HUES6 (cell line): Measurements from ENCODE around the gene TSPAN16.
"Not testable (repeated sequence)": the region's sequence is repeated elsewhere in the genome, so short reads cannot be mapped to it uniquely, and the experiment has no call there.

Experiments used
- H3K27ac ChIP-seq: 2 replicates; pipeline ENCODE4 v1.7.0; 2013; ENCODE audit warnings: low read depth, mild to moderate bottlenecking, low read length, inconsistent platforms
- H3K27me3 ChIP-seq: 2 replicates; pipeline ENCODE4 v1.6.1; 2013; ENCODE audit warnings: low read length; ENCODE audit not compliant: control insufficient read depth, insufficient read depth
- H3K36me3 ChIP-seq: 2 replicates; pipeline ENCODE4 v1.6.1; 2013; ENCODE audit warnings: low read length; ENCODE audit not compliant: control insufficient read depth, insufficient read depth
- H3K4me1 ChIP-seq: 2 replicates; pipeline ENCODE4 v1.6.1; 2013; ENCODE audit warnings: low read length; ENCODE audit not compliant: control insufficient read depth, insufficient read depth
- H3K4me3 ChIP-seq: 2 replicates; pipeline ENCODE4 v1.5.1; 2013; ENCODE audit warnings: low read depth, low read length
- H3K9ac ChIP-seq: one replicate; pipeline ENCODE4 v1.6.1; 2013; ENCODE audit warnings: mild to moderate bottlenecking, low read length
- H3K9me3 ChIP-seq: 2 replicates; pipeline ENCODE4 v1.6.1; 2013; ENCODE audit warnings: low read depth, low read length; ENCODE audit not compliant: control insufficient read depth, insufficient read depth

The TSPAN16 gene

GRCh38 chr19:11335449-11336146 lies 39.6 kb downstream of the TSPAN16 start:
- Histone ChIP-seq H3K4me3 (no peak overlapping the region), H3K36me3 (peaks cover 16% of the 10 kb centered on the region), H3K27me3 (no peaks in the 10 kb centered on the region), H3K4me1 (peaks cover 7% of the 10 kb centered on the region; the same call in 1 of the 2 replicates), H3K9me3 (no peaks in the 10 kb centered on the region), H3K27ac (no peak overlapping the region), H3K9ac (no peak overlapping the region)

GRCh38 chr19:11337080-11337479 lies 41.1 kb downstream of the TSPAN16 start:
- H3K4me3 ChIP-seq = no peak overlapping the region
- peaks cover 7% of the 10 kb centered on the region; the same call in 1 of the 2 replicates for H3K4me1 ChIP-seq
- no peak overlapping the region for H3K27ac ChIP-seq
- no peaks in the 10 kb centered on the region for H3K27me3 ChIP-seq
- peaks cover 21% of the 10 kb centered on the region for H3K36me3 ChIP-seq
- no peak overlapping the region for H3K9ac ChIP-seq
- H3K9me3 ChIP-seq = peaks cover 4% of the 10 kb centered on the region; the same call in 1 of the 2 replicates

- Histone ChIP-seq H3K4me1 (peaks cover 7% of the 10 kb centered on the region; the same call in 1 of the 2 replicates), H3K4me3 (no peak overlapping the region), H3K27me3 (no peaks in the 10 kb centered on the region), H3K27ac (no peak overlapping the region), H3K9me3 (peaks cover 4% of the 10 kb centered on the region; the same call in 1 of the 2 replicates), H3K9ac (no peak overlapping the region), H3K36me3 (peaks cover 27% of the 10 kb centered on the region)
Measured at GRCh38 chr19:11338121-11338520, 42.2 kb downstream of the TSPAN16 start.

GRCh38 chr19:11338569-11339253 lies 42.8 kb downstream of the TSPAN16 start:
- Histone ChIP-seq H3K27ac (no peak overlapping the region), H3K4me1 (peaks cover 7% of the 10 kb centered on the region; the same call in 1 of the 2 replicates), H3K36me3 (peaks cover 27% of the 10 kb centered on the region), H3K9ac (peak overlapping the region; percentile 55), H3K27me3 (no peaks in the 10 kb centered on the region), H3K4me3 (peak overlapping the region; percentile 79), H3K9me3 (peaks cover 4% of the 10 kb centered on the region; the same call in 1 of the 2 replicates)

DNA sequence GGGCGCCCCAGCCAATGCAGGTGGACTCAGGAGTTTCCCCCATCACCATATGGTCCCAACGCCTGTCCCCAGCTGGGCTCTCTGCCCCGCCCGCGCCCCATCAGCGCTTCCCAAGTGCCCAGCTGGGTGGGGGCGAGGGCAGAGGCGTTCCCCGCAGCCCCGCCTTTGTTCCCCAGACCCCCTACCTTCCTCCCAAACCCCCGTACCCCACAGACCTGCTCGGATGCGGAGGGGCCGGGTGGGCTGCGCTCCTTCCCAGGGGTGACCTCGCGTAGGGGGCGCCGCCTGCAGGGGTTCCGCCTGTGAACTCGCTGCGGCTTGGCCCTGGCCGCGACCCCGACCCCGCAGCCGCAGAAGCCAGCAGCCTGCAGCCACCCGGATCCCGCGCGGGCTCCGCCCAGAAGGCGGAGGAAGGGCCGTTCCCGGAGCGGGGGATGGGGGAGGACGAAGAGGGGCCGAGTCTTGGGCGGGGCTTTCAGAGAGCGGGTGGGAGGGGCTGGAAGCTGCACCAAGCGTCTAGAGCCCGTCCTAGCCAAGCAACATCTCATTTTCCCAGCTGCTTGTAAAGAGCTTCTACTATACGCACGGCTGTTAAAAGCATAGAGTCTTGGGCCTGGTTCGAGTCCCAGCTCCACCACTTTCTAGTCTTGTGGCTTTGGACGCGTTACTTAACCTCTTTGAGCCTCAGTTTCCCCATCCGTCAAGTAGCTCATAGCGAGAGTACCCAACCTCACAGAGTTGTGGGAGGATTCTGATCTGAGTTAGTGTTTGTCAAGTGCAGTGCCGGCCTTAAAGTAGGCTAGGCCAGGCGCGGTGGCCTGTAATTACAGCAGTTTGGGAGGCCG lies 43.5 kb downstream of the TSPAN16 start, which contains the start of gene RAB3D:
Gene RAB3D, minus strand, starts transcription at position 404 of the 845 bp plus-strand sequence. CDS start 2,258 bp downstream, outside the sequence.
- H3K27ac ChIP-seq = no peak within 1 kb of the TSS
- no peaks in the 10 kb centered on the region for H3K27me3 ChIP-seq
- peaks cover 25% of the 10 kb centered on the region for H3K36me3 ChIP-seq
- peaks cover 4% of the 10 kb centered on the region; the same call in 1 of the 2 replicates for H3K9me3 ChIP-seq
- peak within 1 kb of the TSS; percentile 79 for H3K4me3 ChIP-seq
- H3K4me1 ChIP-seq = peaks cover 7% of the 10 kb centered on the region; the same call in 1 of the 2 replicates
- peak within 1 kb of the TSS; percentile 55 for H3K9ac ChIP-seq

GRCh38 chr19:11340099-11340467 lies 44.1 kb downstream of the TSPAN16 start:
- not testable (repeated sequence) for H3K9me3 ChIP-seq, H3K27ac ChIP-seq, H3K27me3 ChIP-seq, H3K9ac ChIP-seq, H3K4me3 ChIP-seq, H3K4me1 ChIP-seq
- H3K36me3 ChIP-seq = peaks cover 23% of the 10 kb centered on the region

- no peak overlapping the region for H3K27ac ChIP-seq
- peaks cover 12% of the 10 kb centered on the region for H3K36me3 ChIP-seq
- H3K9me3 ChIP-seq = peaks cover 4% of the 10 kb centered on the region; the same call in 1 of the 2 replicates
- H3K4me1 ChIP-seq = peaks cover 10% of the 10 kb centered on the region
- H3K9ac ChIP-seq = no peak overlapping the region
- no peak overlapping the region for H3K4me3 ChIP-seq
- H3K27me3 ChIP-seq = no peaks in the 10 kb centered on the region
Measured at GRCh38 chr19:11342429-11342828, 46.5 kb downstream of the TSPAN16 start.

- peak overlapping the region; percentile 65 for H3K9ac ChIP-seq
- peaks cover 11% of the 10 kb centered on the region for H3K9me3 ChIP-seq
- H3K27me3 ChIP-seq = no peaks in the 10 kb centered on the region
- peaks cover 12% of the 10 kb centered on the region for H3K36me3 ChIP-seq
- H3K4me3 ChIP-seq = peak overlapping the region; percentile 96
- peaks cover 4% of the 10 kb centered on the region; the same call in 1 of the 2 replicates for H3K4me1 ChIP-seq
- no peak overlapping the region for H3K27ac ChIP-seq
Measured at GRCh38 chr19:11345122-11345803, 49.3 kb downstream of the TSPAN16 start.

- Histone ChIP-seq H3K4me3 (peak within 1 kb of the TSS; percentile 96), H3K9ac (peak within 1 kb of the TSS; percentile 65), H3K27me3 (no peaks in the 10 kb centered on the region), H3K9me3 (peaks cover 10% of the 10 kb centered on the region), H3K36me3 (peaks cover 11% of the 10 kb centered on the region), H3K4me1 (peaks cover 4% of the 10 kb centered on the region; the same call in 1 of the 2 replicates), H3K27ac (no peak within 1 kb of the TSS)
Measured at GRCh38 chr19:11346104-11346940, 50.4 kb downstream of the TSPAN16 start, which contains the start of the genes CCDC159 and TMEM205. CCDC159 (plus strand) TSS chr19:11346519; CDS start chr19:11346607, 88 bp downstream. TMEM205 (minus strand) TSS chr19:11346268; CDS start chr19:11345619, 649 bp downstream.
